ENCODE results near the gene FRMD6.

The FRMD6 gene

GRCh38 chr14:51612449-51612848 is 39.3 kb upstream of the FRMD6 start:
- ATAC-seq (ENCODE audit: insufficient read depth, low read depth) = no peak
- H2AFZ ChIP-seq (ENCODE audit: low read depth, low read length) = no peak overlapping the region

GRCh38 chr14:51613416-51613815 is 38.3 kb upstream of the FRMD6 start:
- Histone ChIP-seq H3K9me3 (ENCODE audit: insufficient read depth, low read length, severe bottlenecking) (no peaks in the 10 kb centered on the region), H3K36me3 (ENCODE audit: insufficient read depth, low read length) (no peaks in the 10 kb centered on the region), H3K79me2 (ENCODE audit: insufficient read depth, low read length) (no peaks in the 10 kb centered on the region), H3K4me1 (ENCODE audit: insufficient read depth, low read length) (no peaks in the 10 kb centered on the region), H3K27ac (ENCODE audit: low read length) (no peak overlapping the region), H3K4me2 (ENCODE audit: insufficient read depth, low read length) (no peak overlapping the region), H4K20me1 (ENCODE audit: insufficient read depth, low read length) (no peaks in the 10 kb centered on the region), H3K4me3 (ENCODE audit: low read depth in 1 of 2, low read length in 2 of 2) (no peak overlapping the region), H2AFZ (ENCODE audit: low read depth, low read length) (no peak overlapping the region), H3K9ac (ENCODE audit: low read depth, low read length) (no peak overlapping the region), H3K27me3 (ENCODE audit: insufficient read depth, low read length, poor library complexity) (no peaks in the 10 kb centered on the region)
- ATAC-seq (ENCODE audit: insufficient read depth, low read depth) = no peak
- TF ChIP-seq CTCF (IDR thresholded peaks at IDR 0.05; ENCODE audit: borderline replicate concordance, extremely low read depth, low read length, poor library complexity, severe bottlenecking) = no peak
- no peak for TF ChIP-seq EZH2 (IDR thresholded peaks at IDR 0.05; ENCODE audit: borderline replicate concordance, low read depth, low read length, severe bottlenecking)
- no peak for DNase-seq

More at GRCh38 chr14:51612449-51612848, 39.3 kb upstream of the FRMD6 start:
- Histone ChIP-seq H3K4me2 (ENCODE audit: insufficient read depth, low read length) (no peak overlapping the region), H3K79me2 (ENCODE audit: insufficient read depth, low read length) (no peaks in the 10 kb centered on the region), H4K20me1 (ENCODE audit: insufficient read depth, low read length) (no peaks in the 10 kb centered on the region), H3K4me1 (ENCODE audit: insufficient read depth, low read length) (no peaks in the 10 kb centered on the region), H3K27me3 (ENCODE audit: insufficient read depth, low read length, poor library complexity) (no peaks in the 10 kb centered on the region), H3K9me3 (ENCODE audit: insufficient read depth, low read length, severe bottlenecking) (no peaks in the 10 kb centered on the region), H3K9ac (ENCODE audit: low read depth, low read length) (no peak overlapping the region), H3K36me3 (ENCODE audit: insufficient read depth, low read length) (no peaks in the 10 kb centered on the region), H3K4me3 (ENCODE audit: low read depth in 1 of 2, low read length in 2 of 2) (no peak overlapping the region), H3K27ac (ENCODE audit: low read length) (no peak overlapping the region)
- DNase-seq = no peak
- no peak for TF ChIP-seq EZH2 (IDR thresholded peaks at IDR 0.05; ENCODE audit: borderline replicate concordance, low read depth, low read length, severe bottlenecking)
- TF ChIP-seq CTCF (IDR thresholded peaks at IDR 0.05; ENCODE audit: borderline replicate concordance, extremely low read depth, low read length, poor library complexity, severe bottlenecking) = no peak

- no peaks in the 10 kb centered on the region for H3K79me2 ChIP-seq (ENCODE audit: insufficient read depth, low read length)
- no peak overlapping the region for H2AFZ ChIP-seq (ENCODE audit: low read depth, low read length)
- ATAC-seq (ENCODE audit: insufficient read depth, low read depth) = no peak
- no peak overlapping the region for H3K27ac ChIP-seq (ENCODE audit: low read length)
- no peaks in the 10 kb centered on the region for H3K4me1 ChIP-seq (ENCODE audit: insufficient read depth, low read length)
- H4K20me1 ChIP-seq (ENCODE audit: insufficient read depth, low read length) = no peaks in the 10 kb centered on the region
- no peak for DNase-seq
- H3K4me2 ChIP-seq (ENCODE audit: insufficient read depth, low read length) = no peak overlapping the region
- H3K4me3 ChIP-seq (ENCODE audit: low read depth in 1 of 2, low read length in 2 of 2) = no peak overlapping the region
- H3K9me3 ChIP-seq (ENCODE audit: insufficient read depth, low read length, severe bottlenecking) = no peaks in the 10 kb centered on the region
- no peaks in the 10 kb centered on the region for H3K27me3 ChIP-seq (ENCODE audit: insufficient read depth, low read length, poor library complexity)
- H3K36me3 ChIP-seq (ENCODE audit: insufficient read depth, low read length) = no peaks in the 10 kb centered on the region
- no peak overlapping the region for H3K9ac ChIP-seq (ENCODE audit: low read depth, low read length)
- TF ChIP-seq CTCF (IDR thresholded peaks at IDR 0.05; ENCODE audit: borderline replicate concordance, extremely low read depth, low read length, poor library complexity, severe bottlenecking) (no peak), EZH2 (IDR thresholded peaks at IDR 0.05; ENCODE audit: borderline replicate concordance, low read depth, low read length, severe bottlenecking) (no peak)
These were observed 37.0 kb upstream of the FRMD6 start for GRCh38 chr14:51614707-51615106.

- Histone ChIP-seq H3K9me3 (ENCODE audit: insufficient read depth, low read length, severe bottlenecking) (no peaks in the 10 kb centered on the region), H2AFZ (ENCODE audit: low read depth, low read length) (no peak overlapping the region), H4K20me1 (ENCODE audit: insufficient read depth, low read length) (no peaks in the 10 kb centered on the region), H3K36me3 (ENCODE audit: insufficient read depth, low read length) (no peaks in the 10 kb centered on the region), H3K27ac (ENCODE audit: low read length) (no peak overlapping the region), H3K79me2 (ENCODE audit: insufficient read depth, low read length) (no peaks in the 10 kb centered on the region), H3K9ac (ENCODE audit: low read depth, low read length) (no peak overlapping the region), H3K27me3 (ENCODE audit: insufficient read depth, low read length, poor library complexity) (no peaks in the 10 kb centered on the region), H3K4me3 (ENCODE audit: low read depth in 1 of 2, low read length in 2 of 2) (no peak overlapping the region), H3K4me2 (ENCODE audit: insufficient read depth, low read length) (no peak overlapping the region), H3K4me1 (ENCODE audit: insufficient read depth, low read length) (no peaks in the 10 kb centered on the region)
- no peak for DNase-seq
- no peak for ATAC-seq (ENCODE audit: insufficient read depth, low read depth)
- TF ChIP-seq CTCF (IDR thresholded peaks at IDR 0.05; ENCODE audit: borderline replicate concordance, extremely low read depth, low read length, poor library complexity, severe bottlenecking) = no peak
- TF ChIP-seq EZH2 (IDR thresholded peaks at IDR 0.05; ENCODE audit: borderline replicate concordance, low read depth, low read length, severe bottlenecking) = no peak
These were observed 35.5 kb upstream of the FRMD6 start for GRCh38 chr14:51616256-51616655.

All from DND-41 (cell line).